Ishikawa (cell line): ENCODE results near the gene ZNF699.
A peak's percentile ranks its signal among the peaks of the same experiment; 100 is the strongest.

Source experiments
- CEBPB ChIP-seq: IDR thresholded peaks from 2 replicates; pipeline ENCODE4 v1.6.1; 2012
- CREB1 ChIP-seq: IDR thresholded peaks from 2 replicates; pipeline ENCODE4 v1.6.1; 2012; ENCODE audit warnings: low read depth
- EGR1 ChIP-seq: IDR thresholded peaks from 2 replicates; pipeline ENCODE4 v1.6.1; 2012
- EP300 ChIP-seq: IDR thresholded peaks from 2 replicates; pipeline ENCODE4 v1.6.1; 2012; ENCODE audit warnings: borderline replicate concordance
- FOXM1 ChIP-seq: IDR thresholded peaks from 2 replicates; pipeline ENCODE4 v1.6.1; 2012; ENCODE audit warnings: low read depth, borderline replicate concordance
- MAX ChIP-seq: IDR thresholded peaks from 2 replicates; pipeline ENCODE4 v1.6.1; 2012
- NFIC ChIP-seq: IDR thresholded peaks from 2 replicates; pipeline ENCODE4 v1.6.1; 2012
- RAD21 ChIP-seq: IDR thresholded peaks from 2 replicates; pipeline ENCODE4 v1.6.1; 2012; ENCODE audit warnings: low read depth
- TAF1 ChIP-seq: IDR thresholded peaks from 2 replicates; pipeline ENCODE4 v1.6.1; 2012; ENCODE audit warnings: low read depth, mild to moderate bottlenecking
- TCF12 ChIP-seq: IDR thresholded peaks from 2 replicates; pipeline ENCODE4 v1.6.1; 2012; ENCODE audit warnings: low read depth
- TEAD4 ChIP-seq: IDR thresholded peaks from 2 replicates; pipeline ENCODE4 v1.6.1; 2012
- USF1 ChIP-seq: IDR thresholded peaks from 2 replicates; pipeline ENCODE4 v1.6.1; 2012
- YY1 ChIP-seq: IDR thresholded peaks from 2 replicates; pipeline ENCODE4 v1.6.1; 2012; ENCODE audit warnings: low read depth
- ZBTB7A ChIP-seq: IDR thresholded peaks from 2 replicates; pipeline ENCODE4 v1.6.1; 2012; ENCODE audit warnings: low read depth
- TF ChIP-seq, protein P1 (sequence below): IDR thresholded peaks from 2 replicates; pipeline ENCODE4 v1.6.1; 2012; ENCODE audit warnings: low read depth, mild to moderate bottlenecking

ZNF699 gene

GRCh38 chr19:9309139-9309973 is at the start of gene ZNF699:
Gene ZNF699 (minus strand): TSS chr19:9309838. CDS start chr19:9305119, 4,719 bp downstream.
- TF ChIP-seq MAX: 0 out of 2 replicates have a peak, but pooled peaks have one; percentile 8
- peak; percentile 45; the same call in 1 of the 2 replicates for TF ChIP-seq TAF1
- TF ChIP-seq YY1: peak; percentile 86
- TF ChIP-seq USF1: no peak
- TF ChIP-seq EGR1: peak; percentile 59; the same call in 1 of the 2 replicates

DNA sequence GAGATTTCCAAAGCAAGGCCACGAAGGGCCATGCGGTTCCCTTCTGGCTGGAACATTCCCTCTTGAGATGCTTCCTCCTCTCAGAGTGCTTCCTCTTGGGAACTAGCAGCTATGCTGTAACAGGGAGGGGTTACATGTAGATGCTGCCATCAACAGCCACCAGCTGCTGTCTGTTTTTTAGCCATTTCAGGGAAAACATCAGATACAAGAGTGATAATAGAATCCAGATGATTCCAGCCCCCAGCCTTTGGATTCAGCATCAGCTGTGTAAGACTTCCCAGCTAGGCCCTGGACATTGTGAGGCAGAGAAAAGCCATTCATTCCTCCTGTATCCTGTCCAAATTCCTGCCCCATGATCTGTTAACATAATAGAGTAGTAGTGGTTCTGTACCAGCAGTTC is 45.0 kb upstream of the ZNF699 start:
- no peak for TF ChIP-seq EGR1
- TF ChIP-seq CEBPB: no peak
- no peak for TF ChIP-seq EP300
- TF ChIP-seq CREB1: no peak
- no peak for TF ChIP-seq USF1
- TF ChIP-seq TCF12: no peak
- no peak for TF ChIP-seq NFIC
- TF ChIP-seq MAX: no peak
- TF ChIP-seq YY1: no peak
- TF ChIP-seq TAF1: no peak

GRCh38 chr19:9353011-9353410 is 43.4 kb upstream of the ZNF699 start:
- TF ChIP-seq YY1 (no peak), EGR1 (no peak), NFIC (no peak), TAF1 (no peak), USF1 (no peak), TCF12 (no peak), EP300 (no peak), FOXM1 (no peak), ZBTB7A (no peak), RAD21 (no peak), TEAD4 (no peak), CEBPB (no peak), MAX (no peak), CREB1 (no peak)
- TF ChIP-seq, protein P1, sequence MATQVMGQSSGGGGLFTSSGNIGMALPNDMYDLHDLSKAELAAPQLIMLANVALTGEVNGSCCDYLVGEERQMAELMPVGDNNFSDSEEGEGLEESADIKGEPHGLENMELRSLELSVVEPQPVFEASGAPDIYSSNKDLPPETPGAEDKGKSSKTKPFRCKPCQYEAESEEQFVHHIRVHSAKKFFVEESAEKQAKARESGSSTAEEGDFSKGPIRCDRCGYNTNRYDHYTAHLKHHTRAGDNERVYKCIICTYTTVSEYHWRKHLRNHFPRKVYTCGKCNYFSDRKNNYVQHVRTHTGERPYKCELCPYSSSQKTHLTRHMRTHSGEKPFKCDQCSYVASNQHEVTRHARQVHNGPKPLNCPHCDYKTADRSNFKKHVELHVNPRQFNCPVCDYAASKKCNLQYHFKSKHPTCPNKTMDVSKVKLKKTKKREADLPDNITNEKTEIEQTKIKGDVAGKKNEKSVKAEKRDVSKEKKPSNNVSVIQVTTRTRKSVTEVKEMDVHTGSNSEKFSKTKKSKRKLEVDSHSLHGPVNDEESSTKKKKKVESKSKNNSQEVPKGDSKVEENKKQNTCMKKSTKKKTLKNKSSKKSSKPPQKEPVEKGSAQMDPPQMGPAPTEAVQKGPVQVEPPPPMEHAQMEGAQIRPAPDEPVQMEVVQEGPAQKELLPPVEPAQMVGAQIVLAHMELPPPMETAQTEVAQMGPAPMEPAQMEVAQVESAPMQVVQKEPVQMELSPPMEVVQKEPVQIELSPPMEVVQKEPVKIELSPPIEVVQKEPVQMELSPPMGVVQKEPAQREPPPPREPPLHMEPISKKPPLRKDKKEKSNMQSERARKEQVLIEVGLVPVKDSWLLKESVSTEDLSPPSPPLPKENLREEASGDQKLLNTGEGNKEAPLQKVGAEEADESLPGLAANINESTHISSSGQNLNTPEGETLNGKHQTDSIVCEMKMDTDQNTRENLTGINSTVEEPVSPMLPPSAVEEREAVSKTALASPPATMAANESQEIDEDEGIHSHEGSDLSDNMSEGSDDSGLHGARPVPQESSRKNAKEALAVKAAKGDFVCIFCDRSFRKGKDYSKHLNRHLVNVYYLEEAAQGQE: no peak

DNA sequence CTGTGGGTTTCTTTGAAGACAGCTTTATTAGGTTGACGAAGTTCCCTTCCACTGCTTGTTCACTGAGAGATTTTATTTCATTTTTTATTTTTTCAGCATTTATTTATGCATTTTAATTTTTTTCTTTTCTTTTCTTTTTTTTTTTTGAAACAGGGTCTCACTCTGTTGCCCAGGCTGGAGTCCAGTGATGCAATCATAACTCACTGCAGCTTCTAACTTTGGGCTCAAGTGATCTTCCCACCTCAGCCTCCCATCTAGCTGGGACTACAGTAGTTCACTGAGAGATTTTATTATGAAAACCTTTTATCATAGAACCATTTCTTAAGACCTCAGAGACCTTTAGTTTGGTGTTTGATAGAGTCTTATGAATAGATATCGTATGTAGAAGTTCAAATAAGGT is 42.9 kb upstream of the ZNF699 start:
- TF ChIP-seq FOXM1 (no peak), CREB1 (no peak), TEAD4 (no peak), TCF12 (no peak), TAF1 (no peak), NFIC (no peak), EP300 (no peak), ZBTB7A (no peak), CEBPB (no peak), YY1 (no peak), RAD21 (no peak), USF1 (no peak)
- TF ChIP-seq, protein P1: no peak

DNA sequence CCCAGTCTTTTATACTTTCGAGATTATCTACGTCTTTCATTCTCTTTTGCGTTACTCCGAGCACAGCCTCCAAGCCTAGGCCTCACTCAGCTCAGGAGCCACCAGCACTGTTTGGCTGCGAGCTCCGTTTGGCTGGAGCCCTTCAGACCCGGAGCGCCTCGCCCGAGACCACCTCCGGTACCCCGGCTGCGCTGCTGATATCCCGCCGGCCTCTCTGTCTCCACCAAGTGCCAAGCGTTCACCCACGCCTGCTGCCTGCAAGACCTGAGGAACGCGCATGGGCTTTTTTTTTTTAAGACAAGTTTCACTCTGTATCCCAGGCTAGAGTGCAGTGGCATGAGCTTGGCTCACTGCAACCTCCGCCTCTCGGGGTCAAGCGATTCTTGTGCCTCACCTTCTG is 39.0 kb upstream of the ZNF699 start:
- TF ChIP-seq MAX: no peak
- TF ChIP-seq TAF1: no peak
- no peak for TF ChIP-seq TEAD4
- no peak for TF ChIP-seq TCF12
- no peak for TF ChIP-seq ZBTB7A
- no peak for TF ChIP-seq RAD21
- no peak for TF ChIP-seq USF1
- TF ChIP-seq CEBPB: no peak
- TF ChIP-seq FOXM1: no peak
- TF ChIP-seq CREB1: no peak
